SK-N-MC (cell line): ENCODE data around the gene RNLS.

Source experiments
- EZH2 ChIP-seq: fragments of 200-600 bp; sonication (generic); IDR thresholded peaks from one replicate; pipeline ENCODE4 v1.6.1; 2017; ENCODE audit warnings: antibody characterized with exemption
- FOXP2 ChIP-seq: optimal IDR thresholded peaks from 2 replicates; pipeline ENCODE3; 2011; ENCODE audit warnings: mild to moderate bottlenecking, moderate library complexity; ENCODE audit not compliant: insufficient read depth; ENCODE audit errors: extremely low read length, control extremely low read depth
- POLR2AphosphoS5 ChIP-seq: IDR thresholded peaks from 2 replicates; pipeline ENCODE4 v1.6.1; 2012; ENCODE audit warnings: mild to moderate bottlenecking, low read depth, low read length, borderline replicate concordance

DNA sequence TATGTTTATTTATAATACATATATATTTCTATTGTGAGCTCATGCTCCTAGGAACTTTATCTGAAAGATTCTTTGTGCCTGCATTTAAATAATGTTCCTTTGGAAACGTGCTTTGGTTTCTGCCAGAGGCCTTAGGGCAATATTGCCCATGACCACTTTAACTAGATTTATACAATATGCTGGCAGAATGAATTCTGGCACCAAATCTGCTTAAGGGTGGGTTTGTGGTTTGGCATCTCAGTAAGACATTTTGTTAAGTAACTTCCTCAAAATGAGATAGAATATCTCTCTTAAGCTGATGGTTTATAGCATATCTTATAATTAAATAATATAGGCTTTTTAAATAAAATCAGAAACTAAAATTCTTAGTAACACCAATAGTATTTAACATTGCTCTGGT lies 252.9 kb downstream of the RNLS start:
- TF ChIP-seq POLR2AphosphoS5 (no peak), EZH2 (no peak), FOXP2 (no peak)
